SH-SY5Y (cell line): ENCODE data around the gene TENM4.

ENCODE experiments used
- GATA2 ChIP-seq: IDR thresholded peaks from 2 replicates; pipeline ENCODE4 v1.6.1; 2011; ENCODE audit warnings: mild to moderate bottlenecking, low read depth, low read length
- GATA3 ChIP-seq: IDR thresholded peaks from 2 replicates; pipeline ENCODE4 v1.6.1; 2011; ENCODE audit warnings: low read depth, mild to moderate bottlenecking, low read length, moderate library complexity

- TF ChIP-seq GATA3 = no peak
- TF ChIP-seq GATA2 = no peak
Observed at GRCh38 chr11:79258576-79258975, 182.3 kb downstream of the TENM4 start.
